ENCODE results near the gene KIAA0586. TPM values are rescaled to one million over a fixed set of nuclear protein-coding genes. Genes with fewer than 3 reads are reported as not detected.

The KIAA0586 gene
- polyA plus RNA-seq, 1 of the 3 experiments (the other 2 are of a cell fraction), result 7.5 TPM

DNA sequence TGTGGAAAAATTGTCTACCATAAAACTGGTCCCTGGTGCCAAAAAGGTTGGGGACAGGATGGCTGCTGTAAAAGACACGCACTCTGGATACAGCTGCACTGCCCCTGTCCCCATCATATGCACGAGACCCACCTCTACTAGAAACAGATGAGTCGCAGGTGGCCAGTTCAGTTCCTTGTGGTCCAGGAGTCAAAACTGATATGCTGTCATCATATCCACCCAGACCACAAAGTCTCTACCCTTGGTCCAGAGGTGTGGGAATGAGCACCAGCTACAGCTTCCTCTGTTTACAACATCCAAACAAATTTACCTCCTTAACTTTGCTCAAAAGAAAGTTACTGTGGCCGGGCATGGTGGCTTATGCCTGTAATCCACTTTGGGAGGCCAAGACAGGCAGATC lies 166.5 kb downstream of the KIAA0586 start:
- H3F3A ChIP-seq (replicated peaks; ENCODE audit: insufficient read depth), result no peaks in the 10 kb centered on the region
- H3K4me2 ChIP-seq, result no peak overlapping the region
- H3K4me1 ChIP-seq (ENCODE audit: control insufficient read depth in 1 of 2, insufficient read depth in 2 of 2, low read depth in 1 of 2, low read length in 1 of 2), result no peaks in the 10 kb centered on the region
- H4K20me1 ChIP-seq (ENCODE audit: insufficient read depth), result no peaks in the 10 kb centered on the region
- no peaks in the 10 kb centered on the region for H3K9me2 ChIP-seq
- no peaks in the 10 kb centered on the region for H3K36me3 ChIP-seq (replicated peaks in 1 of 2; ENCODE audit: control insufficient read depth in 1 of 2, insufficient read depth in 2 of 2, low read length in 1 of 2)
- ChIA-PET CTCF (no interaction called here), POLR2A (no interaction called here)
- no peaks in the 10 kb centered on the region for H3K27me3 ChIP-seq (ENCODE audit: insufficient read depth)
- no peak overlapping the region for H3K4me3 ChIP-seq (ENCODE audit: low read depth in 2 of 2, low read length in 1 of 2)
- no peak overlapping the region for H3K27ac ChIP-seq (ENCODE audit: low read depth in 2 of 2, low read length in 1 of 2)
- 80% methylated on average over 4 of the region's 4 CpGs for WGBS (ENCODE audit: low lambda C conversion rate)
- no peak overlapping the region for H2AFZ ChIP-seq (ENCODE audit: low read depth)
- TF ChIP-seq GABPA (IDR thresholded peaks at IDR 0.05; ENCODE audit: low read depth), result no peak
- no peak for TF ChIP-seq PBX3 (IDR thresholded peaks at IDR 0.05)
- no peak for TF ChIP-seq JUND (IDR thresholded peaks at IDR 0.05)
- no peak for TF ChIP-seq GATA2 (CRISPR knock-in tag; IDR thresholded peaks at IDR 0.05)
- TF ChIP-seq YY1 (IDR thresholded peaks at IDR 0.05; ENCODE audit: low read depth), result no peak
- TF ChIP-seq NFIC (IDR thresholded peaks at IDR 0.05; ENCODE audit: borderline replicate concordance), result no peak
- TF ChIP-seq SMC3 (IDR thresholded peaks at IDR 0.05; ENCODE audit: low read depth, low read length), result no peak
- TF ChIP-seq, protein P1, sequence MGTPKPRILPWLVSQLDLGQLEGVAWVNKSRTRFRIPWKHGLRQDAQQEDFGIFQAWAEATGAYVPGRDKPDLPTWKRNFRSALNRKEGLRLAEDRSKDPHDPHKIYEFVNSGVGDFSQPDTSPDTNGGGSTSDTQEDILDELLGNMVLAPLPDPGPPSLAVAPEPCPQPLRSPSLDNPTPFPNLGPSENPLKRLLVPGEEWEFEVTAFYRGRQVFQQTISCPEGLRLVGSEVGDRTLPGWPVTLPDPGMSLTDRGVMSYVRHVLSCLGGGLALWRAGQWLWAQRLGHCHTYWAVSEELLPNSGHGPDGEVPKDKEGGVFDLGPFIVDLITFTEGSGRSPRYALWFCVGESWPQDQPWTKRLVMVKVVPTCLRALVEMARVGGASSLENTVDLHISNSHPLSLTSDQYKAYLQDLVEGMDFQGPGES (IDR thresholded peaks at IDR 0.05; ENCODE audit: low read depth, low read length), result no peak
- no peak for TF ChIP-seq POLR2AphosphoS5 (IDR thresholded peaks at IDR 0.05; ENCODE audit: low read depth, low read length)
- TF ChIP-seq NRF1 (IDR thresholded peaks at IDR 0.05; ENCODE audit: low read depth, low read length), result no peak
- no peak for TF ChIP-seq MEF2A (IDR thresholded peaks at IDR 0.05; ENCODE audit: borderline replicate concordance, low read depth)
- TF ChIP-seq CTCF (IDR thresholded peaks at IDR 0.05), result no peak
- no peak for TF ChIP-seq CHD2 (IDR thresholded peaks at IDR 0.05; ENCODE audit: low read length, partially characterized antibody)
- TF ChIP-seq, protein P2, sequence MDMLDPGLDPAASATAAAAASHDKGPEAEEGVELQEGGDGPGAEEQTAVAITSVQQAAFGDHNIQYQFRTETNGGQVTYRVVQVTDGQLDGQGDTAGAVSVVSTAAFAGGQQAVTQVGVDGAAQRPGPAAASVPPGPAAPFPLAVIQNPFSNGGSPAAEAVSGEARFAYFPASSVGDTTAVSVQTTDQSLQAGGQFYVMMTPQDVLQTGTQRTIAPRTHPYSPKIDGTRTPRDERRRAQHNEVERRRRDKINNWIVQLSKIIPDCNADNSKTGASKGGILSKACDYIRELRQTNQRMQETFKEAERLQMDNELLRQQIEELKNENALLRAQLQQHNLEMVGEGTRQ (IDR thresholded peaks at IDR 0.05; ENCODE audit: borderline replicate concordance, low read depth, low read length), result no peak
- no peak for TF ChIP-seq SIN3A (IDR thresholded peaks at IDR 0.05; ENCODE audit: borderline replicate concordance, low read depth, low read length)
- TF ChIP-seq RAD21 (IDR thresholded peaks at IDR 0.05; ENCODE audit: low read length), result no peak
- TF ChIP-seq ZBTB33 (IDR thresholded peaks at IDR 0.05; ENCODE audit: borderline replicate concordance, low read depth), result no peak
- no peak for DNase-seq
- no peaks in the 10 kb centered on the region for H3K79me2 ChIP-seq (ENCODE audit: insufficient read depth)
- H3K9me3 ChIP-seq, result no peaks in the 10 kb centered on the region
- H3K9ac ChIP-seq, result no peak overlapping the region
